HepG2 (cell line): ENCODE data around the gene MARCO.

ENCODE experiments used
- CBX1 ChIP-seq: IDR thresholded peaks from one replicate; pipeline ENCODE4 v1.6.1; 2016; ENCODE audit warnings: antibody characterized with exemption, low read depth
- CHD2 ChIP-seq: IDR thresholded peaks from 2 replicates; pipeline ENCODE4 v1.6.1; 2011; ENCODE audit warnings: low read depth, low read length, improper control_type of control experiment
- MTF2 ChIP-seq: sonication (generic); formaldehyde crosslinking; IDR thresholded peaks from 2 replicates; pipeline ENCODE4 v1.5.0; 2020; ENCODE audit warnings: missing genetic modification reagents, borderline replicate concordance
- NR3C1 ChIP-seq: sonication (generic); formaldehyde crosslinking; IDR thresholded peaks from 2 replicates; pipeline ENCODE4 v1.4.0; 2020; ENCODE audit warnings: missing genetic modification reagents
- PBX3 ChIP-seq: sonication (generic); formaldehyde crosslinking; IDR thresholded peaks from 2 replicates; pipeline ENCODE4 v1.8.1; 2023; ENCODE audit warnings: missing genetic modification reagents, inconsistent platforms, borderline replicate concordance
- POLR2A ChIP-seq, 2 experiments: IDR thresholded peaks; 2 replicates each; pipeline ENCODE4 v1.6.1; 2011; ENCODE audit warnings: low read depth in 2 of 2, low read length in 2 of 2, mild to moderate bottlenecking in 1 of 2, moderate library complexity in 1 of 2; ENCODE audit not compliant: insufficient read depth in 1 of 2
- RAD21 ChIP-seq: fragments of 450-650 bp; formaldehyde crosslinking; IDR thresholded peaks from 2 replicates; pipeline ENCODE4 v1.5.0; 2020; ENCODE audit warnings: mild to moderate bottlenecking
- SNRNP70 ChIP-seq: fragments of 200-400 bp; formaldehyde crosslinking; IDR thresholded peaks from 2 replicates; pipeline ENCODE4 v1.6.1; 2017; ENCODE audit warnings: mild to moderate bottlenecking, low read depth, low read length, moderate library complexity
- SP1 ChIP-seq, 2 experiments: fragments of 450-650 bp in 1 of 2; sonication (generic) in 1 of 2; formaldehyde crosslinking in 1 of 2; IDR thresholded peaks; 2 replicates each; pipeline versions ENCODE4 v1.4.0 to v1.6.1; 2016 to 2020; ENCODE audit warnings: missing genetic modification reagents in 1 of 2
- ZSCAN22 ChIP-seq: sonication (generic); formaldehyde crosslinking; IDR thresholded peaks from 2 replicates; pipeline ENCODE4 v1.4.0; 2020; ENCODE audit warnings: mild to moderate bottlenecking, missing genetic modification reagents

GRCh38 chr2:118906186-118906585 lies 35.8 kb upstream of the MARCO start:
- TF ChIP-seq SP1 (IDR thresholded peaks at IDR 0.05) (no peak), SP1 (CRISPR knock-in tag; IDR thresholded peaks at IDR 0.05) (no peak), NR3C1 (CRISPR knock-in tag) (no peak), SNRNP70 (no peak), PBX3 (no peak), CBX1 (no peak), MTF2 (no peak), POLR2A (IDR thresholded peaks at IDR 0.05; ENCODE audit: insufficient read depth in 1 of 2, low read depth in 2 of 2, low read length in 2 of 2) (no peak), CHD2 (no peak), ZSCAN22 (no peak), RAD21 (CRISPR knock-in tag) (no peak)
